GM12878 (cell line): ENCODE measurements around the gene MT1X. TPM values are rescaled to one million over a fixed set of nuclear protein-coding genes. Genes with fewer than 3 reads are reported as not detected.

Source experiments
- BCL3 ChIP-seq: IDR thresholded peaks from 2 replicates; pipeline ENCODE4 v1.6.1; 2011; ENCODE audit warnings: borderline replicate concordance, low read depth, mild to moderate bottlenecking, moderate library complexity, low read length; ENCODE audit not compliant: insufficient read depth, poor library complexity, severe bottlenecking
- BRCA1 ChIP-seq: IDR thresholded peaks from 2 replicates; pipeline ENCODE4 v1.6.1; 2011; ENCODE audit warnings: low read depth, low read length, improper control_type of control experiment
- CEBPZ ChIP-seq: fragments of 150-350 bp; IDR thresholded peaks from 2 replicates; pipeline ENCODE4 v1.6.1; 2016; ENCODE audit warnings: low read depth, low read length
- E4F1 ChIP-seq: fragments of 450-650 bp; IDR thresholded peaks from 2 replicates; pipeline ENCODE4 v1.6.1; 2018; ENCODE audit warnings: borderline replicate concordance, mild to moderate bottlenecking; ENCODE audit not compliant: partially characterized antibody
- JUNB ChIP-seq: IDR thresholded peaks from 2 replicates; pipeline ENCODE4 v1.6.1; 2016; ENCODE audit warnings: antibody characterized with exemption, mild to moderate bottlenecking
- NFYB ChIP-seq: IDR thresholded peaks from 2 replicates; pipeline ENCODE4 v1.6.1; 2011; ENCODE audit warnings: low read depth, mild to moderate bottlenecking, low read length, improper control_type of control experiment, moderate library complexity; ENCODE audit not compliant: insufficient read depth
- NR2C1 ChIP-seq: fragments of 450-650 bp; IDR thresholded peaks from 2 replicates; pipeline ENCODE4 v1.6.1; 2017; ENCODE audit warnings: antibody characterized with exemption, mild to moderate bottlenecking, moderate library complexity
- NR2F1 ChIP-seq: fragments of 450-650 bp; conservative IDR thresholded peaks from 2 replicates; pipeline ENCODE4 v1.6.1; 2017; ENCODE audit warnings: mild to moderate bottlenecking
- PML ChIP-seq: IDR thresholded peaks from 2 replicates; pipeline ENCODE4 v1.6.1; 2012; ENCODE audit warnings: low read length, inconsistent platforms
- SMAD5 ChIP-seq: IDR thresholded peaks from 2 replicates; pipeline ENCODE4 v1.6.1; 2016; ENCODE audit warnings: antibody characterized with exemption, low read depth
- YY1 ChIP-seq: IDR thresholded peaks from 2 replicates; pipeline ENCODE4 v1.6.1; 2011; ENCODE audit warnings: low read depth, mild to moderate bottlenecking, low read length
- ZBTB33 ChIP-seq: fragments of 450-650 bp; IDR thresholded peaks from 2 replicates; pipeline ENCODE4 v1.6.1; 2017; ENCODE audit warnings: mild to moderate bottlenecking
- ZBTB40 ChIP-seq: fragments of 450-650 bp; IDR thresholded peaks from 2 replicates; pipeline ENCODE4 v1.6.1; 2016; ENCODE audit warnings: mild to moderate bottlenecking, moderate library complexity, borderline replicate concordance
- ZNF217 ChIP-seq: fragments of 450-650 bp; IDR thresholded peaks from 2 replicates; pipeline ENCODE4 v1.6.1; 2017; ENCODE audit warnings: antibody characterized with exemption, mild to moderate bottlenecking
- ZZZ3 ChIP-seq: IDR thresholded peaks from 2 replicates; pipeline ENCODE4 v1.6.1; 2011; ENCODE audit warnings: low read depth; ENCODE audit not compliant: control insufficient read depth, insufficient read length
- polyA plus RNA-seq, 11 experiments: library from polyadenylated mRNA; depleted of rRNA in 4 of 11; unstranded in 6 of 11; stranded (reverse) in 5 of 11; fragments of >200 nt; fragmentation: Nextera tagmentation in 4 of 11; fragmentation: Illumina TruSeq in 1 of 11; extraction: Ambion mirVana in 4 of 11; extraction: Trizol in 1 of 11; gene quantifications; 1 replicate in 1 of 11; 2 replicates in 10 of 11; pipeline versions ENCODE4 v1.2.1 to v1.2.3, GENCODE V29; 2011 to 2016; ENCODE audit warnings: inconsistent platforms in 2 of 11, missing spikeins in 2 of 11, low read depth in 1 of 11
- total RNA-seq, 4 experiments: library from RNA; depleted of rRNA in 3 of 4; stranded (reverse); fragments of >200 nt in 3 of 4; fragmentation: Illumina TruSeq in 1 of 4; extraction: Trizol in 1 of 4; gene quantifications; 2 replicates each; pipeline versions ENCODE4 v1.2.1 to v1.2.3, GENCODE V29; 2013 to 2021

The MT1X gene
- total and polyA plus RNA-seq, 10 of the 15 experiments (the other 5 are each of a cell fraction or from before 2014, with no cell fraction given), result 5.8 to 65.6 (median 15.4) TPM

GRCh38 chr16:56729735-56730662 is 47.7 kb downstream of the MT1X start, which contains the start of gene NUP93 (continued):
- no peak for TF ChIP-seq CEBPZ
- TF ChIP-seq BCL3, result no peak
- TF ChIP-seq YY1, result peak; percentile 43; the same call in 1 of the 2 replicates
- TF ChIP-seq PML, result peak; percentile 65
- TF ChIP-seq ZZZ3, result no peak
- TF ChIP-seq ZBTB40, result peak; percentile 98
- TF ChIP-seq SMAD5, result no peak; the same call in 1 of the 2 replicates
- no peak for TF ChIP-seq NR2F1
- TF ChIP-seq ZBTB33, result no peak
- TF ChIP-seq JUNB, result no peak
- TF ChIP-seq ZNF217, result no peak
- no peak for TF ChIP-seq NR2C1
- TF ChIP-seq E4F1, result no peak
- peak; percentile 94 for TF ChIP-seq NFYB
- 0 out of 2 replicates have a peak, but pooled peaks have one; percentile 13 for TF ChIP-seq BRCA1
